MCF 10A (cell line): ENCODE data around the gene USP6NL. TPM values are rescaled to one million over a fixed set of nuclear protein-coding genes. Genes with fewer than 3 reads are reported as not detected.

Source experiments
- BruUV-seq: library from RNA; stranded (reverse); fragments of 400-500 nt; replicated peaks from 2 replicates; lab custom pipeline; 2021; lab: Mats Ljungman, UMichigan
- CTCF ChIA-PET: fragments of 300-600 bp; sonication (Branson Sonifier 250); formaldehyde crosslinking; extraction: SDS; loops from one replicate; lab custom pipeline; 2021; ENCODE audit warnings: antibody characterized with exemption, inconsistent platforms; lab: Yijun Ruan, JAX
- POLR2A ChIA-PET: fragments of 300-600, 350-650 bp; sonication (Branson Sonifier 250); formaldehyde crosslinking; extraction: SDS; loops from one replicate; lab custom pipeline; 2020; ENCODE audit warnings: antibody characterized with exemption, inconsistent platforms; lab: Yijun Ruan, JAX
- DNase-seq: peaks from one replicate; pipeline ENCODE4 v3.0.0-alpha.2; 2018; ENCODE audit not compliant: unreplicated experiment
- H3K27ac Mint-ChIP-seq: one replicate; pipeline ENCODE4 v1.8.0; 2022; ENCODE audit warnings: mild to moderate bottlenecking, low read depth, mixed read lengths; ENCODE audit not compliant: unreplicated experiment
- H3K27me3 Mint-ChIP-seq: one replicate; pipeline ENCODE4 v1.8.0; 2022; ENCODE audit warnings: mixed read lengths; ENCODE audit not compliant: insufficient read depth, unreplicated experiment
- H3K36me3 Mint-ChIP-seq: one replicate; pipeline ENCODE4 v1.8.0; 2022; ENCODE audit warnings: mild to moderate bottlenecking, moderate library complexity, mixed read lengths; ENCODE audit not compliant: insufficient read depth, unreplicated experiment
- H3K4me1 Mint-ChIP-seq: one replicate; pipeline ENCODE4 v1.8.0; 2022; ENCODE audit warnings: mixed read lengths; ENCODE audit not compliant: insufficient read depth, unreplicated experiment
- H3K4me3 Mint-ChIP-seq: one replicate; pipeline ENCODE4 v1.8.0; 2022; ENCODE audit warnings: mild to moderate bottlenecking, moderate library complexity, mixed read lengths; ENCODE audit not compliant: unreplicated experiment
- H3K9me3 Mint-ChIP-seq: one replicate; pipeline ENCODE4 v1.8.0; 2022; ENCODE audit warnings: mixed read lengths; ENCODE audit not compliant: unreplicated experiment
- intact Hi-C: fragments of 100-400 bp; cut with micrococcal nuclease; formaldehyde crosslinking; loops from 2 replicates; pipeline ENCODE4 v1.14.1; 2022
- total RNA-seq: library from RNA; stranded (reverse); gene quantifications from 2 replicates; pipeline ENCODE4 v1.2.3, GENCODE V29; 2022
- TF ChIP-seq, protein P1 (sequence below): fragments of 200-600 bp; IDR thresholded peaks from one replicate; pipeline ENCODE4 v1.8.0; 2022; ENCODE audit warnings: antibody characterized with exemption, mild to moderate bottlenecking; ENCODE audit not compliant: unreplicated experiment

Gene USP6NL
- total RNA-seq, 1 experiment from 2014 or later = 19.2 TPM

- Mint-ChIP-seq H3K27me3 (peaks cover 13% of the 10 kb centered on the region), H3K36me3 (no peaks in the 10 kb centered on the region), H3K9me3 (no peaks in the 10 kb centered on the region), H3K4me3 (no peak overlapping the region), H3K27ac (no peak overlapping the region), H3K4me1 (no peaks in the 10 kb centered on the region)
- DNase-seq = no peak
- intact Hi-C loops = no loop called here
- TF ChIP-seq, protein P1, sequence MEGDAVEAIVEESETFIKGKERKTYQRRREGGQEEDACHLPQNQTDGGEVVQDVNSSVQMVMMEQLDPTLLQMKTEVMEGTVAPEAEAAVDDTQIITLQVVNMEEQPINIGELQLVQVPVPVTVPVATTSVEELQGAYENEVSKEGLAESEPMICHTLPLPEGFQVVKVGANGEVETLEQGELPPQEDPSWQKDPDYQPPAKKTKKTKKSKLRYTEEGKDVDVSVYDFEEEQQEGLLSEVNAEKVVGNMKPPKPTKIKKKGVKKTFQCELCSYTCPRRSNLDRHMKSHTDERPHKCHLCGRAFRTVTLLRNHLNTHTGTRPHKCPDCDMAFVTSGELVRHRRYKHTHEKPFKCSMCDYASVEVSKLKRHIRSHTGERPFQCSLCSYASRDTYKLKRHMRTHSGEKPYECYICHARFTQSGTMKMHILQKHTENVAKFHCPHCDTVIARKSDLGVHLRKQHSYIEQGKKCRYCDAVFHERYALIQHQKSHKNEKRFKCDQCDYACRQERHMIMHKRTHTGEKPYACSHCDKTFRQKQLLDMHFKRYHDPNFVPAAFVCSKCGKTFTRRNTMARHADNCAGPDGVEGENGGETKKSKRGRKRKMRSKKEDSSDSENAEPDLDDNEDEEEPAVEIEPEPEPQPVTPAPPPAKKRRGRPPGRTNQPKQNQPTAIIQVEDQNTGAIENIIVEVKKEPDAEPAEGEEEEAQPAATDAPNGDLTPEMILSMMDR = no peak
- ChIA-PET POLR2A (no interaction called here), CTCF (no interaction called here)
- BruUV-seq = no TSS peak
These were observed 26.7 kb upstream of the USP6NL start for GRCh38 chr10:11638055-11638698.

DNA sequence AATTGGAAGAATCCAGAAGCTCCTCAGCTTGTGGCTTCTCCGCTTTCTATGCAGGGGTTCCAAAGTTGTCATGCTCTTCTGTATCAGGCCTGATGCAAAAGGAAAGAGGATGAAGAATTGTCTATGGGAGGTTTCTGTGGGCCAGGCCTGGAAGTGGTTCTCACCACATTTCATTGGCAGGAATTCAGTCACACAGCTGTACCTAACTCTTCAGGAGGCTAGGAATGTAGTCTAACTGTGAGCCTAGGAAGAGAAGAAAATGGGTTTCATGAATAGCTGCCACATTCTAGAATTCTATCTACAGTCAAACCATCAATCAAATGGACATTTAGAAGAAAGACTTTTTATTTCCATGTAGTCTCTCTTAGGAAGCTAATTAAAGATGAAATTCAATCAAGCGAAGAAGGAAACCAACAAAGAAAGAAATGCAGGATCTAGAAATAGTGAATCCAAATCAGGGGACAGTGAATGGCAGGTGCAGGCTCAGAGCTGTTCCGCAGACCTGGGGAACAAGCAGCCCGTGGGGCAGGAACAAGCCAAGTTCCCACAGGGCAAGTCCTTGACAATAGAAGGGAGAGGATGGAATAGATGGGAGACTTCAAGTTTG is 25.4 kb upstream of the USP6NL start:
- BruUV-seq = no TSS peak
- ChIA-PET CTCF (no interaction called here), POLR2A (interaction anchor here (0.7 to 1.3 kb wide), 3 partner anchors 49 to 846 kb away, joined by 3 read pairs; no protein-coding TSS in a partner anchor)
- H3K4me1 Mint-ChIP-seq = no peaks in the 10 kb centered on the region
- intact Hi-C loops = no loop called here
- no peaks in the 10 kb centered on the region for H3K36me3 Mint-ChIP-seq
- TF ChIP-seq, protein P1 = no peak
- no peaks in the 10 kb centered on the region for H3K9me3 Mint-ChIP-seq
- H3K27me3 Mint-ChIP-seq = peaks cover 13% of the 10 kb centered on the region
- no peak overlapping the region for H3K27ac Mint-ChIP-seq
- DNase-seq = no peak
- no peak overlapping the region for H3K4me3 Mint-ChIP-seq

- Mint-ChIP-seq H3K27me3 (peaks cover 13% of the 10 kb centered on the region), H3K9me3 (peaks cover 7% of the 10 kb centered on the region), H3K4me3 (no peak overlapping the region), H3K27ac (no peak overlapping the region), H3K36me3 (no peaks in the 10 kb centered on the region), H3K4me1 (no peaks in the 10 kb centered on the region)
- CTCF ChIA-PET = interaction anchor here (0.5 kb wide), 1 partner anchor 126 kb away, joined by 4 read pairs; no protein-coding TSS in a partner anchor
- no peak for DNase-seq
- intact Hi-C loops = no loop called here
- no TSS peak for BruUV-seq
- POLR2A ChIA-PET = interaction anchor here (0.6 kb wide), 1 partner anchor 420 kb away, joined by 3 read pairs; no protein-coding TSS in a partner anchor
- TF ChIP-seq, protein P1 = no peak
These were observed 20.6 kb upstream of the USP6NL start for GRCh38 chr10:11631890-11632587.

DNA sequence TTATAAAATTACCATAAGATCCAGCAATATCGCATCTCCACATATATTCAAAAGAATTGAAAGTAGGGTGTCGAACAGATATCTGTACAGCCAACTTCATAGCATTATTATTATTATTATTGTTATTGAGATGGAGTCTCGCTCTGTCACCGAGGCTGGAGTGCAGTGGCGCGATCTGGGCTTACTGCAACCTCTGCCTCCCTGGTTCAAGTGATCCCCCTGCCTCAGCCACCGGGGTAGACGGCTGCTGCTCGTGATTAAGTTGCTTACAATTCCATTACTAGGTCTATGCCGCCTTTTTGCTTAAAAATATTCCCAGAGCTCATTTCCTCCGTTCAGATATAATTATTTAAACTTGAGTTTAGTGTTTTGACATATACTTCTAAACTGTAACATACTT is 19.8 kb upstream of the USP6NL start:
- Mint-ChIP-seq H3K27me3 (peaks cover 10% of the 10 kb centered on the region), H3K4me3 (no peak overlapping the region), H3K4me1 (no peaks in the 10 kb centered on the region), H3K27ac (no peak overlapping the region), H3K9me3 (peaks cover 7% of the 10 kb centered on the region), H3K36me3 (no peaks in the 10 kb centered on the region)
- CTCF ChIA-PET = interaction anchor here (0.5 to 0.6 kb wide), 2 partner anchors 110 to 126 kb away, joined by 3 to 4 read pairs; no protein-coding TSS in a partner anchor
- BruUV-seq = no TSS peak
- no peak for DNase-seq
- intact Hi-C loops = no loop called here
- POLR2A ChIA-PET = no interaction called here
- TF ChIP-seq, protein P1 = no peak
